DOHH2 (cell line): ENCODE measurements around the gene SLC25A22.
A peak's percentile ranks its signal among the peaks of the same experiment; 100 is the strongest.

ENCODE experiments used
- H3F3A ChIP-seq: fragments of 200-600 bp; sonication (generic), shearing (Covaris generic); 2 replicates; pipeline ENCODE4 v1.6.0; 2016; ENCODE audit warnings: antibody characterized with exemption, mild to moderate bottlenecking; ENCODE audit not compliant: control insufficient read depth, insufficient read depth
- H3K27ac ChIP-seq: fragments of 200-600 bp; sonication (generic); 2 replicates; pipeline ENCODE4 v1.5.1; 2014; ENCODE audit warnings: low read depth, mild to moderate bottlenecking, low read length, moderate library complexity
- H3K27me3 ChIP-seq: fragments of 200-600 bp; sonication (generic); 2 replicates; pipeline ENCODE4 v1.6.1; 2014; ENCODE audit warnings: mild to moderate bottlenecking, low read length, mixed read lengths; ENCODE audit not compliant: control insufficient read depth
- H3K36me3 ChIP-seq: fragments of 200-600 bp; sonication (generic); 2 replicates; pipeline ENCODE4 v1.6.1; 2014; ENCODE audit warnings: mild to moderate bottlenecking, low read length, moderate library complexity, mixed read lengths; ENCODE audit not compliant: control insufficient read depth
- H3K4me1 ChIP-seq: fragments of 200-600 bp; sonication (generic); 2 replicates; pipeline ENCODE4 v1.6.1; 2014; ENCODE audit warnings: mild to moderate bottlenecking, low read length, mixed read lengths; ENCODE audit not compliant: control insufficient read depth
- H3K4me2 ChIP-seq: fragments of 200-600 bp; sonication (generic); 2 replicates; pipeline ENCODE4 v1.6.0; 2014; ENCODE audit warnings: mild to moderate bottlenecking, low read length, moderate library complexity
- H3K4me3 ChIP-seq: fragments of 200-600 bp; sonication (generic); 2 replicates; pipeline ENCODE4 v1.5.1; 2014; ENCODE audit warnings: mild to moderate bottlenecking, low read length, mixed read lengths
- H3K79me2 ChIP-seq: fragments of 200-600 bp; sonication (generic); 2 replicates; pipeline ENCODE4 v1.6.1; 2014; ENCODE audit warnings: mild to moderate bottlenecking, low read length, mixed read lengths; ENCODE audit not compliant: control insufficient read depth
- H3K9me2 ChIP-seq: fragments of 200-600 bp; sonication (generic); replicated peaks from 2 replicates; pipeline ENCODE4 v1.6.1; 2014; ENCODE audit warnings: mild to moderate bottlenecking, low read length, mixed read lengths; ENCODE audit not compliant: control insufficient read depth
- H3K9me3 ChIP-seq: fragments of 200-600 bp; sonication (generic); 2 replicates; pipeline ENCODE4 v1.6.1; 2014; ENCODE audit warnings: antibody characterized with exemption, low read length, mixed read lengths; ENCODE audit not compliant: control insufficient read depth, insufficient read depth
- H4K20me1 ChIP-seq: fragments of 200-600 bp; sonication (generic); 2 replicates; pipeline ENCODE4 v1.6.0; 2014; ENCODE audit warnings: low read depth, mild to moderate bottlenecking, antibody characterized with exemption, low read length, moderate library complexity; ENCODE audit not compliant: control insufficient read depth, insufficient read depth
- EZH2phosphoT487 ChIP-seq: fragments of 200-600 bp; sonication (generic); IDR thresholded peaks from 2 replicates; pipeline ENCODE4 v1.6.1; 2017; ENCODE audit warnings: borderline replicate concordance, mild to moderate bottlenecking, antibody characterized with exemption, low read length, moderate library complexity, mixed read lengths
- TF ChIP-seq, protein P1 (sequence below): fragments of 200-600 bp; sonication (generic); IDR thresholded peaks from one replicate; pipeline ENCODE4 v1.5.1; 2014; ENCODE audit warnings: antibody characterized with exemption, mild to moderate bottlenecking, low read depth, low read length; ENCODE audit not compliant: poor library complexity, severe bottlenecking

The SLC25A22 gene

DNA sequence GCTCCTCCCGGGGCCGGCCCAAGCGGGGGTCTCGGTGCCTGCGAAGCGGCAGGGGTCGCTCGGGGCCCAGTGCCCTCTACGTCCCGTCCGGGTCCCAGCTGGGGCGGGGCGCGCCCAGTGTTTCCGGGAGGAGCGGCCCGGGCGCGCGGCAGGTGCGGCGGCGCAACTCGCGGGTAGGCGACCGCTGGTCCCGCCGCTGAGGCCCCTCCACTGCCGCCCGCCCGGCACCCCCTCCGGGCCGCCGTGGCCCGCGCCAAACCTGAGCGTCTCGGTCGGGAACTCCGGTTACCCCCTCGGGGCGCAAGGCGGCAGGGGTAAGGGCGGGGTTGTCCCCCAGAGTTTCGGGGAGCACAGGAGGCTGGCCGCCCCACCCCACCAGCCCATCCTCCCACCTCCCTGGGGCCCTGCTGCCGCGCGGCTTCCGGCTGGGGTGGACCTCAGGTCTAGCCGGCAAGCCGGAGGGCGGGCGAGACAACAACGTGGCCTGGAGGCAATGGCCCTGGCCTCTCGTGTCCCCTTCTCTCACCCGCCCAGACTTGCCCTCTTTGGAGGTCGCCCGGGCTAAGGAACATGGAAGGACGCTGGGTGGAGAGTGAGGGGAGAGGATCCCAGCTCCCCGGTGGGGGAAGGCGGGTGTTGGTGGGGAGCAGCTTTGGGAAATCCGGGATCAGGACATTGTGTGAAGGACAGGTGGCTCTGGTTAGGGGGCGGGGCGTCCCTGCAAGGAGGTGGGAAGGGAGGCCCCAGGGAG, 29.2 kb upstream of the SLC25A22 start:
- H3K9me3 ChIP-seq: no peaks in the 10 kb centered on the region
- no peaks in the 10 kb centered on the region; the same call in 1 of the 2 replicates for H4K20me1 ChIP-seq
- H3K36me3 ChIP-seq: peaks cover 10% of the 10 kb centered on the region
- H3K27ac ChIP-seq: no peak overlapping the region
- H3K27me3 ChIP-seq: peaks cover 56% of the 10 kb centered on the region
- H3K9me2 ChIP-seq: no peaks in the 10 kb centered on the region
- TF ChIP-seq, protein P1, sequence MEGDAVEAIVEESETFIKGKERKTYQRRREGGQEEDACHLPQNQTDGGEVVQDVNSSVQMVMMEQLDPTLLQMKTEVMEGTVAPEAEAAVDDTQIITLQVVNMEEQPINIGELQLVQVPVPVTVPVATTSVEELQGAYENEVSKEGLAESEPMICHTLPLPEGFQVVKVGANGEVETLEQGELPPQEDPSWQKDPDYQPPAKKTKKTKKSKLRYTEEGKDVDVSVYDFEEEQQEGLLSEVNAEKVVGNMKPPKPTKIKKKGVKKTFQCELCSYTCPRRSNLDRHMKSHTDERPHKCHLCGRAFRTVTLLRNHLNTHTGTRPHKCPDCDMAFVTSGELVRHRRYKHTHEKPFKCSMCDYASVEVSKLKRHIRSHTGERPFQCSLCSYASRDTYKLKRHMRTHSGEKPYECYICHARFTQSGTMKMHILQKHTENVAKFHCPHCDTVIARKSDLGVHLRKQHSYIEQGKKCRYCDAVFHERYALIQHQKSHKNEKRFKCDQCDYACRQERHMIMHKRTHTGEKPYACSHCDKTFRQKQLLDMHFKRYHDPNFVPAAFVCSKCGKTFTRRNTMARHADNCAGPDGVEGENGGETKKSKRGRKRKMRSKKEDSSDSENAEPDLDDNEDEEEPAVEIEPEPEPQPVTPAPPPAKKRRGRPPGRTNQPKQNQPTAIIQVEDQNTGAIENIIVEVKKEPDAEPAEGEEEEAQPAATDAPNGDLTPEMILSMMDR: no peak
- peak; percentile 2; the same call in 1 of the 2 replicates for TF ChIP-seq EZH2phosphoT487
- H3F3A ChIP-seq: no peaks in the 10 kb centered on the region; the same call in 1 of the 2 replicates
- peaks cover 53% of the 10 kb centered on the region for H3K4me1 ChIP-seq
- H3K79me2 ChIP-seq: no peaks in the 10 kb centered on the region
- H3K4me2 ChIP-seq: peak overlapping the region; percentile 90
- peak overlapping the region; percentile 75 for H3K4me3 ChIP-seq

DNA sequence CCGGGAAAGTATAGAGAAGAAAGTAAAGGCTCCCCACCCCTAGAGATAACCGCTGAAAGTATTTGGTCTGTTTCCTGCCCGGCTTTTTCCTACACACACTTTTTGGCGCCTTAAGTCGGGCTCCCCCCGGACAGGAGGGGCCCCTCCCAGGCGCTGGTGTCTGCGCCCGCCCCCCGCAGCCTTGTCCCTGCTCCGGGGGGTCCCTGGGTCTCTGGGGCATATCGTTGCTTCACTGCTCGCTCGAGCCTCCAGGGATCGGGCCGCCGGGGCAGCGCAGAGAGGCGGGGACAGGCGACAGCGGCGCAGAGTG, 28.7 kb upstream of the SLC25A22 start:
- Histone ChIP-seq H3K27ac (no peak overlapping the region), H4K20me1 (no peaks in the 10 kb centered on the region; the same call in 1 of the 2 replicates), H3K9me3 (no peaks in the 10 kb centered on the region), H3K4me1 (peaks cover 51% of the 10 kb centered on the region), H3K9me2 (no peaks in the 10 kb centered on the region), H3K79me2 (no peaks in the 10 kb centered on the region), H3K27me3 (peaks cover 50% of the 10 kb centered on the region), H3K36me3 (peaks cover 10% of the 10 kb centered on the region), H3K4me2 (peak overlapping the region; percentile 90), H3K4me3 (peak overlapping the region; percentile 75), H3F3A (no peaks in the 10 kb centered on the region; the same call in 1 of the 2 replicates)
- TF ChIP-seq, protein P1: no peak
- no peak; the same call in 1 of the 2 replicates for TF ChIP-seq EZH2phosphoT487

DNA sequence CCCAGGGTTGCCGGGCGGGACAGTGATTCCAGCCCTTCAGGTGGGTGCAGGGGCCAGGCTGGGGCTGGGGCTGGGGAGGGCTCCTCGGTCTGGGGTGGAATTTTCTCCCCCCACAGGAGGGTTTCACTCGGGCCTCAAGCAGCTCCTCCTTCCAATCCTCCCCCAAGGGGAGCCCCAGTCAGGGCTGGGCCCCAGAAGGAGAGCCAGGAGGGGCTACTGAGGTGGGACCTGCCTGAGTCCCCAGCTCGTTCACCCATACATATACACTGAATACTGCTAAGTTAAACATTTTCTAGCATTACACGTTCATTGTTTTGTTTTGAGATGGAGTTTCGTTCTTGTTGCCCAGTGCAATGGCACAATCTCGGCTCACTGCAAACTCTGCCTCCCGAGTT, 28.1 kb upstream of the SLC25A22 start:
- peak overlapping the region; percentile 75; the same call in 1 of the 2 replicates for H3K4me3 ChIP-seq
- H3K27ac ChIP-seq: no peak overlapping the region
- peaks cover under 1% of the 10 kb centered on the region; the same call in 1 of the 2 replicates for H4K20me1 ChIP-seq
- TF ChIP-seq, protein P1: no peak
- H3K27me3 ChIP-seq: peaks cover 45% of the 10 kb centered on the region
- no peaks in the 10 kb centered on the region; the same call in 1 of the 2 replicates for H3F3A ChIP-seq
- peaks cover 4% of the 10 kb centered on the region for H3K79me2 ChIP-seq
- H3K4me1 ChIP-seq: peaks cover 50% of the 10 kb centered on the region
- no peaks in the 10 kb centered on the region for H3K9me2 ChIP-seq
- H3K4me2 ChIP-seq: peak overlapping the region; percentile 90
- no peaks in the 10 kb centered on the region for H3K9me3 ChIP-seq
- H3K36me3 ChIP-seq: peaks cover 13% of the 10 kb centered on the region
